HPDE6-E6E7 (cell line): ENCODE results near the gene STC2.
"Not testable (repeated sequence)": the region's sequence is repeated elsewhere in the genome, so short reads cannot be mapped to it uniquely, and the experiment has no call there.

Experiments
- DNase-seq: peaks from one replicate; pipeline ENCODE4 v3.0.0; 2011; ENCODE audit warnings: missing footprints; ENCODE audit errors: extremely low spot score

The STC2 gene

DNA sequence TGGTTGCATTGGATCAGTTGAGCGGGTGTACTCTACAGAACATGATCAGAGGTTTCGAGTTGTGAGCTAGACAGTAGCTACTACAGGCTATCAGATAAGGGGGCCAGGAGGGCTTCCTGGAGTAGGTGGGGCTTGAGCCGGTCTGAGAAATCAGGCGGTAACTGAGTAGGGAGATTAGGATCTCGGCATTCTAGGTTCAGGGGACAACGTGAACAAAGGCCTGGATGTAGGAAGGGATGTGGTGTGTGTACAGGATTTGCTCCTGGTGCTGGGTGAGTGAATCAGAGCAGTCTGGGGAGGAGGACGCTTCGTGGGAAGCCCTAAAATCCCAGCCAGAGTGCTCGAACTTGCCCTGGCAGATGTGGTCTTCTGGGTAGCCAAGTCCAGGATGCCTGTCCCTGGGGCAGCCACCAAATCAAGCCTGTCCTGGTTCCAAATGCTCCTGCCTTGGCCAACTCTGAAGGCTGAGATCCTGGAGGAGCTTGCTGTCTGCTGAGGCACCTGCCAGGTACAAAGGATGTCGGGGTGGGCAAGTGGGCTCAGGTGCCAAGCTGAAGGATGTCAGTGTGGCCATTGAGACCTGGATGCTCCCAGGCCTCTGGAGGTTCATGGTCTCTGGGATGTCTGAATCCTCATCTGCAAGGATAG lies 33.4 kb downstream of the STC2 start:
- DNase-seq = no peak

DNA sequence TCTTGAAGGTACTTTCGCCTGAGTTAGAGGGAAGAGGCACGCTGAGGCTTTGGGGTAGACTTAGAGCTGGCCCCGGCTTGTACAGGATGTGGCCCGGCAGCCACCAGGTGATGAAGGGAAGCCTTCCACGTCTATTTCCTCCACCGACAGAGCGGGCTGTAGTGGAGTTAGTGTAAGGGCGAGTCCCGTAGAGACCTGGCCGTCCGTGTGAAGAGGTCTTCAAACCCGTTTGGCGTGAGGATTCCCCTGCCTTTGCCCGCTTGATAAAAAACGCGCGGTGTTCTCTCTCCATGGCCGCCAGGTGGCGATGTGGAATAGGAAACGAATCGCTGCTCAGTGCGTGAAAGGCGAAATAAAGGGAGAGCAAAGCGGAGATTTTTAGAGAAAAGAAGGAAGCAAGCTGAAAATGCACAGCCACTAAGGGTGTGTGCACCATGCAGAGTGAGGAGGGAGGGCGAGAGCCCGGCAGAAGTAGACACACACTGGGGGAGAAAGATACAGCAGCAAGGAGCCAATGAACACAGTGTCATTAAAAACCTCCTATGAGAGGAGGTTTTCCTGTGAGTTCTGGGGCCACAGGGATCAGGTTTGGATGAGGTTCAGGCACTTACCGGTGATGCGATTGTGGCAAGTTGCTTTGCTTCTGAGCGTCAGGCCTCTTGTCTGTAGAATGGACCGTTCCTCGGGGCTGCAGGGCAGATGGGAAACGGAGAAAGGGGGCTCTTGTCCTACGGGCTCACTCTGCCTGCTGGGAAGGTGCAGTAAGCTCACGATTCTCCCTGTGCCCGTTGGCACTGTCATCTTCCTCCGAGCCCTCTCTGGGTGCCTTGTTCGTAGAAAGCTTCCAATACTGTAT lies 34.2 kb downstream of the STC2 start:
- peak; percentile 74 for DNase-seq

DNA sequence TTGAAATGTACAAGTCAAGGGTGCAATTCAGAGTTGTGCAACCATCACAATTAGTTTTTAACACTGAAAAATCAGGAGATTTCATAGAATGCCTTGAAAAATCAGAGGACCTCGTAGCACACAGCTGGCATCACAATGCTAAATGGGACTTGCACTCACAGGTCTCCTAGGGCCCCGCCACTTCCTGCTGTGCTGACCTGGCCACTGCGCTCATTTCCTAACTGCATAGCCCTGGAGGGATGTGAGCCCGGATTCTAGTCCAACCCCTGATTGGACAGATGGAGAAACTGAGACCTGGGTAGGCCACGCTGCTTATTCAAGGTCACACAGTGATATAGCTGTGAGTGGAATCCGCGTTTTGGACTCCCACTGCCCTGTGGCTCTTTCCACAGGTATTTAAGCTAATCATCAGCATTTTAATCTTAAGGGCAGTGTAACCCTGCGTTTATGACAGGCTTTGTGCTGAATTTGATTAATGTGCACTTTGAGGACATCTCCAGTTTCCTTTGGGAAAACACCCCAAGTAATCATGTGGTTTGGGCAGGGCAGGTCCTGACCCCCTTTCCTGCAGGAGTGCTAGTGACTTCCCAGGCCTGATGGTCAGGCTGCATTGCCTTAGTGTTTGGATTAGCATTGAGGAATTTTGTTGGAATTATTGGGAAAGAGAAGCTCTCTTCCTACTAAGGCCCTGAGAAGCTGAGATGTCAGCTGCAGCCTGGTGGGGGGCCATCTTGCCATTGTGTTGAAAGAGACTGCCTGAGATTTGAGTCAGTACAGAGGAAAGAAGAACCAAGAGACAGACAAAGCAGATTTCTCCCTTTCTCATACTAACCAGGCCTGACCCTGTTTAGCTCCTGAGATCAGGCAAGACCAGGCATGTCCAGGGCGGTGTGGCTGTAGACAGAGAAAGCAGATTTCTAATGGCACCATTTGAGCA lies 36.2 kb downstream of the STC2 start:
- DNase-seq = peak; percentile 72

DNA sequence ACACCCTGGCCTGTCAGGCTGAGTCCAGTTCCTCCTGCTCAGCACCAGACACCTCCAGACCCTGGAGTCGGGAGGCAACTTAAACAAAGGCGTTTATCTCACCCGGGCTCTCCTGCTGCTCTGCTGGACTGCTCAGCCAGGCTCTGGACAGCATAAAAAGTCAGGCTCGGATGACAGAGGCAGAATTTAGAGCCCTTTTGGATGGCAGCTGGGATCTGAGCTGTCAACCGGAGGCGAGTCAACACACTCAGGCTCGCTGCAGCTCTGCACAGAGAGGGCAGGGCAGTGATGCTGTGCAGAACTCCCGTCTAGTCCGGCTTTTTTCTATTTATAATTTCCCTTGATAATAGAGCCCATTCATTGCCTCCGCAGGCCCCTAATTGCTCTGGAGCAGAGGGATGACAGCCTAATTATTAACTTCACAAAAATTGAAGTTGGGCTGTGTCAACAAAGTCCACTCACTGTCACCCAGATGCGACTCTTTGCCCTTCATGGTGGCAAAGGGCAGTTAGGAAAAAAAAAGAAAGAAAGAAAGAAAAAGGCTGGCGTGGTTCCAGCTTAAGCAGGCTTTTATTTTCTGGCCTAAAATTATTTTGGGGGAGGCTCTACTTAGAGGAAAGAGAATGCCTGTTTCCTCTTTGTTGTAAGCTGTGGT lies 37.6 kb downstream of the STC2 start:
- no peak for DNase-seq

DNA sequence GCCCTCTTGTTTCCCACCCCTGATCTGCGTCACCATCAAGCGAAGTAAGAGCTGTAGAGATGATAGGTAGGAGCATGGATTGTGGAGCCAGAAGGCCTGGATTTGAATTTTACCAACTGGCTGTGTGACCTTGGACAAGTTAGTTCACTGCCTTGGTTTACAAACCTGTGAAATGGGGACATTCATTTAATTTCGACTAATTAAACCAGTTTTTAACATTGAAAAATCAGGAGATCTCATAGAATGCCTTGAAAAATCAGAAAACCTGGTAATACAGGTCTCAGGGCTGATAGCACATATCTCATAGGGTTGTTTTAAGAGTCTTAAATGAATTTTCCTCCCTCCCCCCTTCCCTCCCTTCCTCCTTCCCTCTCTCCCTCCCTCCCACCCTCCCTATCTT lies 38.8 kb downstream of the STC2 start:
- DNase-seq = no peak

DNA sequence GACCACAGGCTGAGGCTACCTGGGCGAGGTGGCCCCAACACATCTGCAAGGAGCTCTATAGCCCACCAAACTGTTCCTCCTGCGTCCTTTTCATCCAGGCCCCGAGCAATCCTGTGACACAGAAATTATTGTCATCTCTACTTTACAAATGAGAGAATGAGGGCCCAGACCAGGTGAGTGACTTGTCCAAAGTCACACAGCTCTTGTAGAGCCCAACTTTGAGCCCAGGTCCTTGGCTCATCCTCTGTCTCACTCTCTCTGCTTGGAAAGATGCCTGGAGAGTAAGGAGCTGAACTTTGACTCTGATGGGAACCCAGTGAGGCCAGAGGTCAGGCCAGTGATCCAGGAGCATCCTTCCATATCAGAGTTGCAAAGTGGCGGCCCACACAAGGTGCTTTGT lies 39.6 kb downstream of the STC2 start:
- DNase-seq = no peak

DNA sequence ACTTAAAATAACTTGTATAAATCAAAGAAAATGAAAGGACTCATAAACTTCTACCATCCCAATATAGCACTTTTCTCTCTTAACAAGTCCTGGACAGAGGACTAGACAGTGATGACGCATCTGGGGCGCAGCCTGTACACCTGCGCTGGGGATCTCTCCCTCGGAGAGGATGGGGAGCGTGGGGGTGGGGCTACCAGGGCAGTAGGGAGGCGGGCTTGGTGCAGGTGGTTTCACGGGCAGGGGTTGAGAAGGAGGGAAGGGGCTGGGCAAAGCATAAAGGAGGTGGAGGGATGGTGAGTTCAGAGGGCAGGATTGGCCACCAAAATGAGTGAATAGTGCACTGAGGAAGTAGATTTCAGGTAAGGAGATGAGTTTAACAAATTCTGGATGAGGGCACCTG lies 41.1 kb downstream of the STC2 start:
- DNase-seq = no peak

DNA sequence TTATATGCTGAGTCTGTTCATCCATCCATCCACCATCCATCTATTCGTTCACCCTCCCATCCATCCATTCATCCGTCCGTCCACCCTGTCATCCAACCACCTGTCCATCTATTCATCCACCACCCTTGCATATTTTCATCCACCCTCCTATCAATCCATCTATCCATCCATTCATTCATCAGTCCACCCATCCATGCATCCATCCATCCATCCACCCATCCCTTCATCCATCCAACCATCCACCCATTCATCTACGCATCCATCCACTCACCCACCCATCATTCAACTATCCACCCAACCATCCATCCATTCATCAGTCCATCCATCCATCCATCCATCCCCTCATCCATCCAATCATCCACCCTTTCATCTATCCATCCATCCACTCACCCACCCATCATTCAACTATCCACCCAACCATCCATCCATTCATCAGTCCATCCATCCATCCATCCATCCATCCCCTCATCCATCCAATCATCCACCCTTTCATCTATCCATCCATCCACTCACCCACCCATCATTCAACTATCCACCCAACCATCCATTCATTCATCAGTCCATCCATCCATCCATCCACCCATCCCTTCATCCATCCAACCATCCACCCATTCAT lies 43.8 kb downstream of the STC2 start:
- DNase-seq = not testable (repeated sequence)

DNA sequence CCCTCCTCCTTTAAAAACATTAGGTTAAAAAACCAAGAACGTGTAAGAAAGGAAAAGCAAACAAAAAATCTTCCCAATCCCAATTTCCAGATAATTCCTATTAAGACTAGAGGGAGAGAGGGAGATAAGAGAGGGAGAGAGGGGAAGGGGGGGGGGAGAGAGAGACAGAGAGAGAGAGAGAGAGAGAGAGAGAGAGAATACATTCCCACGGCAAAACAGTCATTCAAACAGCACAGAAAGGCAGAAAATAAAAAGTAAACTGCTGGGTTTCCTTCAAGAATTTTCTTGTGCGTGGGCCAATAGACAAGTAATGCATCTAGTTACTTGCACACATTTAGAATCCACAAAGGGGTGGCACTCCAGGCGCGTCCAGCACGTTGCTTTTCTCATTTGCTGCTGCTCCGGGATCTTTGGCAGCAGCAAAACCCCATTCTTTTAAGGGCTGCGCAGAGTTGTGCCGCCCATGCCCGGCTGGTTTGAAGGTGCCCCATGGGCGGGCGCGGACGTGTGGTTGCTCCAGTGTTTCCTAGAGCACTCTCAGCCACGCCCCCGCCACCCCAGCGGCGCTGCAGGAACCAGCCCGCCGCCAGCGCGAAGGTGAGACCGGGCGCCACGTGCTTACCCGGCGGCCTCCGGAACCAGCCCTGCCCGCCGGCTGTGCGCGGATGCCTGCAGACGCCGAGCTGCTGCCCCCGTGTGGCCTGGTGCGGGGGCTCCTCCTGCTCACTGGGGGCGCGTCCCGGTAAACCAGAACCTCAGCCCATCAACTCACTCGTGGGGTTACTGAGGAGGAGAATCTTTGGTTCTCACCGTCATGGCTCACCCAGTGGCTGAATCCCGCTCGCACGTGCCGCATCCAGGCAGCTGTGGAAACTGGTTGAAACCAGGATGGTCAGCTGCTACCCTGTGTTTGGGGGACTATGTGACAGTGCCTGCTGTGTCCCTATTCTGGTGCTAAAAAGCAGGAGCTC lies 44.6 kb downstream of the STC2 start:
- peak; percentile 77 for DNase-seq

DNA sequence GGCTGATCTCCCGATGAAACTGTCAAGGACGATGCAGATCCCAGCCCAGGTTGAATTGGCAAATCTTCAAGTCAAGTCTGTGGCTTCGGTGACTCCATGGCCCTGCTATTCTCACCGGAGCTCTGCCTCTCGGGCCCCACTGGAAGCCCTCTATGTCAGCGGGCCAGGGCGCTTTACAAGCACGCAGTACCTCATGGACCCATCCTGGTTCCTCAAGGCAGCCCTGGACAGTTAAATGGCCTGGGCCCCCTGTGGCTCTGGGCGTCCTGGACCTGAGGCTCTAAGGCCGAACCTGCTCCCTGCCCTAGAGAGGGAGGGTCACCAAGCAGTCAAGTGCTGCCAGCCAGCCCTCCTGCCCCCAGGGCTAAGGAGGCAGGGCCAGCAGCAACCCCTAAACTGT lies 45.3 kb downstream of the STC2 start:
- DNase-seq = no peak

DNA sequence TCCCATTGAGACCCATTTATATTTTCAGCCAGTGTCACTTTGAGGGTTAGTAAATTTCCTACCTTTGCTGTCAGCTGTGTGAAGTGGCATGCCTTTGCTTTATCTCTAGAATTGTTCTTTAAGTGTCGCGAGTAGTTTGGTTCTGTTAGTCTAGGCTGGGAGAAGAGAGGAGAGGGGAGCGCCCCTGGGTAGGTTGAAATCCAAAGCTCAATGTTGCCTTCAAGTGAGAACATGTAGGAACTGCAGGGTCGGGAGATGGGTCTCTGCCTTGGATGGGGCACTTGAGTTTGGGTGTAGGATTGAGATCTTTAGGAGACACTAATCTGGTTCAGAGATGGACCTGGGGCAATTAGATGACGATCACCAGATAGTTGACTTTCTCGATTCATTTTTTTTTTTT lies 46.3 kb downstream of the STC2 start:
- DNase-seq = no peak

DNA sequence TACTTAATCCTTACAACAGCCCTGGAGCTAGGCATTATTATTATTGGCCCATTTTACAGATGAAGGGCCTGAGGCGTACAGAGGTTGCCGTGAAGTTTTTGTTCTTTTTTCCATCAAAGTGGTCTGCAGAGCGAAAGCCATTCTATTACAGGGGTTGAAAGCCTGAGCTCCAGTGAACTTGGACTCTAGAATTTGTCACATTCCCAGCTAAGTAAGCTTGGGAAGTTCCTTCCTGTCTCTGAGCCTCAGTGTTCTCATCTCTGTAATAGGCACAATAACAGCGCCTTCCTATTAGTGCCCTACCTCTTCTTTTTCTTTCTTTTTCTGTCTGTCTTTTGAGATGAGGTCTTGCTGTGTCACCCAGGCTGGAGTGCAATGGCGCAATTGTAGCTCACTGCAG lies 49.0 kb downstream of the STC2 start:
- no peak for DNase-seq

DNA sequence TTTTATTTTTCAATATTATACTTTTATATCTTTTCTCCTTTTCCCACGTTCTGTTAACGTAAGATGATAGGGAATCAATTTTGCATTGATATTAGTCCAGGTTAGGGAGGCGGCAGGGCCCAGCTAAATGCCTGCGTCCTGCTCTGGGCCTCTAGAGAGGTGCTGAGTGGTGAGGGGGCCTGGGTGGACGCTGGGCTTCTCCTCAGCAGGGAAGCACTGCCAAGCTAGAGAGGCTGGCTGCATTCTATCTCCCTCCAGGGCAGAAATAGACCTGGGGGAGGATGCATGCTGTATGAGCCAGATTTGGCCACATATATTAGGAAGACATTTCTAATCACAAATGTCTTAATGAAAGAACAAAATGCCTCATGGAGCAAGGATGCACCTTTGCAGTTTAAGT lies 49.6 kb downstream of the STC2 start:
- DNase-seq = no peak

DNA sequence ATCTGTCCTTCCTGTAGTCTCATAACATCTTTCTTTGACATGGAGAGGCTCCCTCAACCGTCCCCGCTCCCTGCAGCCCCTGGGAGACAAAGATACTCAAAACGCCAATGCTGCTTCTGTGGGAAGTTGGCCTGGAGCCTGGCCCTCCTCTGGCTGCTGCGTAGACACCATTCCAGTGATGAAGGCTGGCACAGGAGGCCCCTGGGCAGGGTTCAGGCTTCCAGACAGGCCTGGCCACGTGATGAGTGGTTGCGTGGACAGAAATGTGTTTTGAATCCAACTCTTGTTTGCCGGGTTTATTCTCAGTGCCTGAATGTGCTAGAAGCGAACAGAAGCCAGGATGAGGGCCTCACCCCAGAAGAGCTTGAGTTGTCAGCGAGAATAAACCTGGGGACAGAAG lies 50.0 kb downstream of the STC2 start:
- no peak for DNase-seq

DNA sequence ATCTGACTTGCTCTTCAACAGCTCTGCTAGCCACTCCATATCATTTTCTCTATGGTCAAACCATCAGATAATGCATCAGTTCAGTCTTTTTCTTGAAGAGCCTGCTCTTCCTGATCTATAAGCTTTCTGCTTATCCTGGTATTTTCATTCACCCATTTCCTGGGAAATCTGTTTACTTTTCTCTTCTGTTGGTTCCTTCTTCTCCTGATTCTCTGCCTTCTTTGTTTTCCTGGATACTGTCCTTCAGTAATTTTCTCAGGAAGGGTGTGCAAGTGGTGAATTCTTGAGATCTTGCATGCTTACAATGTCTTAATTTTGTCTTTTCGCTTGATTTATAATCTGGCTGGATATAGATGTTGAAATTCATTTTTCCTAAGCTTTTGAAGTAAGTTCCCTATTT lies 53.4 kb downstream of the STC2 start:
- no peak for DNase-seq

DNA sequence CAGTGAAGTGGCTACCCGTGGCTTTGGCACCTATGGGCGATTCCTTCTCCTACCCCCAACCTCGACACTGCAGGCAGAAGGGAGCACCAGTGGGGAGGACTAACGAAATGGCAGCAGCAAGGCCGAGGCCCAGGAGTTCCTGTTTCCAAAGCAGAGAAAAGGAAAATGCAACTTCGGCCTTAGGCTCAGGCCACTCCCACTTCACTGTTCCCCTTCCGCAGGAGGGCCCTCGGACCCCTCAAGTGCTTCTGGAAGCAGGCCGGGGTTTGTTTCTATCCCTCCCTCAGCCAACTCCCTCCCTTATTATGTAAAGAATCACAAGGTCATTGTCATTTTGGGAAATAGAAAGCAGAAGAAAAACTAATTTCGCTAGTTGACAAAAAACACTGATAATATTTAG lies 56.8 kb downstream of the STC2 start:
- DNase-seq = no peak

DNA sequence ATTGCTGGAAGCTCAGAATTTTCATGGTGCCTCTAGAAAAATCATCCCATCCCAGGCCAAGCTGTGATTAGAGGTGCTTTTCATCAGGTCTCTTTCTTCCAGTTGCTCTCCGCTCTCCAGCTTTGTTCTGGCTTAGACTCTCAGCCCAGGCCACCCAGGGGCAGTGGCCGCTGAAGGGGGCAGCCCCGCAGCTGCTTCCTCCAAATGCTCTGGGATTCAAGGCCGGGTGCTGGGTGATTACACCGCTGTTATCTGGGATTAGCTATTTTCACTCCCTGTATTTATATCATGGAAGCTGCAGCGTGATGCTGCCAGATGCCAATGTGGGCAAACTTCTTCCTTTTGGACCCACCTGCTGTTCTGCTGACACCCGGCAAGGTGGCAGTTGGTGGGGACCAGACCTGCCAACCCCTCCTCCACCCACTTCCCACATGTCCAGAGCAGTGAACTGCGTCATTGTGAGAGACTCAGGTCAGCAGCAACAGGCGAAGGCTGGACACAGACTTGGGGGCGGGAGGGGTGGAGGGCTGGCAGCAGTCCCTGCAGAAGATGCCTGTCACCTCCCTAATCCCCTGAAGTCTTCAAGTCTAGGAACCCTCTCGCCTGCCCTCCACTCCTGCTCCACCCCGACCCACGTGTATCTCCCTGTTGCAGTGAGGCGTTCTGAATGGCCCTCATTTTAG lies 59.3 kb downstream of the STC2 start:
- DNase-seq = no peak

DNA sequence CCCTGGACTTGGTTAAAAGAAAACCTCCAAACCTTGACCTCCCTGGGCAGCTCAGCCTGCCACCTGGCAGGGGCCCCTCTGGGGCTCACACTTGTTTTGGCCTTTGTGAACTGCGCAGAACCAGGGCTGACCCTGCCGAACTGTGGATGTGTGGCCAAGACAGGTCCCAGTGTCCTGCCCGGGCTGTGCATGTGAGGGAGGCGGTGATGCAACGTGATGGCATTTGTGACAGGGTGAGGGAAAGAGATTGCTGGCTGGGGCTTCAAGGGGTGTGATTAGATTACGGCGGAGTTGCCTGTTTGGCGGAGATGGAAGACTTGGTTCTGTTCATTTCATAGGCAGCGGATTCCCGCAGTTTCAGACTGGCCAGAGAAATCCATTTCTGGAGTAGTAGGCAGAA lies 62.8 kb downstream of the STC2 start:
- no peak for DNase-seq
